Measurements from ENCODE around the gene PNMT.

The PNMT gene

DNA sequence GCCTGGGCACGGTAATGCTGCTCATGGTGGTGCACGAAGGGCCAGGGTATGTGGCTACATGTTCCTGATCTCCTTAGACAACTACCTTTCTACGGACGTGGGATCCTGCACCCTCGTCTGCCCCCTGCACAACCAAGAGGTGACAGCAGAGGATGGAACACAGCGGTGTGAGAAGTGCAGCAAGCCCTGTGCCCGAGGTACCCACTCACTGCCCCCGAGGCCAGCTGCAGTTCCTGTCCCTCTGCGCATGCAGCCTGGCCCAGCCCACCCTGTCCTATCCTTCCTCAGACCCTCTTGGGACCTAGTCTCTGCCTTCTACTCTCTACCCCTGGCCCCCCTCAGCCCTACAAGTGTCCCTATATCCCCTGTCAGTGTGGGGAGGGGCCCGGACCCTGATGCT, 43.6 kb downstream of the PNMT start:
- no peak for DNase-seq

DNA sequence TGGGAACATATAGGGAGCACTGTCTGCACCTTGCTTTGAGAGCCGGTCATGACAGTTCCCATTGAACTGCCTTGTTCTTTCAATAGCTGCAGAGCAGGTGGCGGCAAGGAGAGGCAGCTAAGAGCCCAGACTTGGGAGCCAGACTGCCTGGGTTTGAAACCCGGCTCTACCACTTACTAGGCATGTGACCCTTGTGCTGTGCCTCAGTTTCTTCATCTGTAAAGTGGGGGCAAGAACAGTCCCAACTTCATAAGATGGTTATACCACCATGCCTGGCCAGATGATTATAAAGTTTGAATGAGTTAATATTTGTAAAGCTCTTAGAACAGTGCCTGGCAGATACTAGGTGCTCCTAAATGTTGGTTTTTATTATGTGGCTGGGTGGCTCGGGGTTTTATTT, 46.0 kb downstream of the PNMT start:
- no peak for DNase-seq

DNA sequence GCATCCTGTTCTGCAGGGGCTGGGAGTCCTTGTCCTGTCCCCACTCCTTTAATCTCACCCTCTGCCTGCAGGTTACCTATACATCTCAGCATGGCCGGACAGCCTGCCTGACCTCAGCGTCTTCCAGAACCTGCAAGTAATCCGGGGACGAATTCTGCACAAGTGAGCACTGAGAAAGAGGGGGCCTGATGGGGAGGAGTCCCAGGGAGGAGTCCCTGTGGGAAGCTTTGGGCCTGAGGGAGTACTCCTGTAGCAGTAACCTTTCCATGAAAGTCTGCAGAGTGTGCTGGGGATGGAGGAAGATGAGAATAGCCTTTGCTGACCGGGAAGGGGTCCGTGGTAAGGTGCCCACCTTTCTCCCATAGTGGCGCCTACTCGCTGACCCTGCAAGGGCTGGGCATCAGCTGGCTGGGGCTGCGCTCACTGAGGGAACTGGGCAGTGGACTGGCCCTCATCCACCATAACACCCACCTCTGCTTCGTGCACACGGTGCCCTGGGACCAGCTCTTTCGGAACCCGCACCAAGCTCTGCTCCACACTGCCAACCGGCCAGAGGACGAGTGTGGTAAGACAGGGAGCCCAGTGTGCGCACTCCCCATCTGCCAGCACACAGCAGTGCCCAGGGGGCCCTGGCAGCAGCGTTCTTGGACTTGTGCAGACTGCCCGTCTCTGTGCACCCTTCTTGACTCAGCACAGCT, 47.3 kb downstream of the PNMT start:
- DNase-seq = no peak

DNA sequence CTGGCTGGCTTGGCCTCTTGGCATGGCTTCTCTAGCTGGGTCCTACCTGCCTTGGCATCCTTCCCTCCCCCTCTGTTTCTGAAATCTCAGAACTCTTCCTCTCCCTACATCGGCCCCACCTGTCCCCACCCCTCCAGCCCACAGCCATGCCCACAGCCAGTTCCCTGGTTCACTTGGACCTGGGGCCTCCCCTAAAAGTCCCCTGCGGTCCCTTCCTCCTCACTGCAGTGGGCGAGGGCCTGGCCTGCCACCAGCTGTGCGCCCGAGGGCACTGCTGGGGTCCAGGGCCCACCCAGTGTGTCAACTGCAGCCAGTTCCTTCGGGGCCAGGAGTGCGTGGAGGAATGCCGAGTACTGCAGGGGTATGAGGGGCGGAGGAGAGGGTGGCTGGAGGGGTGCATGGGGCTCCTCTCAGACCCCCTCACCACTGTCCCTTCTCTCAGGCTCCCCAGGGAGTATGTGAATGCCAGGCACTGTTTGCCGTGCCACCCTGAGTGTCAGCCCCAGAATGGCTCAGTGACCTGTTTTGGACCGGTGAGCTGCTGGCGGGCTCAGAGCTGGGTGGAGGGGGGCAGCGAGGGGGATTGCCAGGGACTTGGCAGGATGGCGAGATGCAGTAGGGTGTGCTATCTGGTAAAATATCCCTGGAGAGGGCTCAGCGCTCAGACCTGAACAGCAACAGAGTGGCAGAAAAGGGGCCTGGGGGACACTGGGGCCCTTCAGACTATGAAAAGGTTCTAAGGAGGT, 48.0 kb downstream of the PNMT start:
- no peak for DNase-seq

DNA sequence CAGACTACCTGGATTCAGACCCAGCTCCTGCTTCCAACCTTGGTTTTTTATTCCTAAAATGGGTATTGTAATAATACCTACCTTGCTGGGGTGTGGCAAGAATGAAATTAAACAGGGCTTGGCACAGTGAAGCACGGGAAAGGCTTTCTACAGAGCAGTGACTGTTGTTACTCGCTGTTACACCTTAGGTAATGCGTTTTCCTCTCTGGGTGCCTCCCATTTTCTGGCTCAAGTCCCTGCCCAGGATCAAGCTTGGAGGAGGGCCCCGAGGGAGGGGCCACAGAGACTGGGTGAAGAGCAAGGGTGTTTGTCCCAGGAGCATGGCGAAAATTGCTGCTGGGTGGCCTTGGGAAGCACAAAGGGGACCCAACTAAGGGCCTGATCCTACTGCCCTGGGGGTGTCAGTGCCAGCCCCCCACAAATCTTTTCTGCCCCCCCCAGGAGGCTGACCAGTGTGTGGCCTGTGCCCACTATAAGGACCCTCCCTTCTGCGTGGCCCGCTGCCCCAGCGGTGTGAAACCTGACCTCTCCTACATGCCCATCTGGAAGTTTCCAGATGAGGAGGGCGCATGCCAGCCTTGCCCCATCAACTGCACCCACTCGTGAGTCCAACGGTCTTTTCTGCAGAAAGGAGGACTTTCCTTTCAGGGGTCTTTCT, 48.8 kb downstream of the PNMT start:
- DNase-seq = no peak

DNA sequence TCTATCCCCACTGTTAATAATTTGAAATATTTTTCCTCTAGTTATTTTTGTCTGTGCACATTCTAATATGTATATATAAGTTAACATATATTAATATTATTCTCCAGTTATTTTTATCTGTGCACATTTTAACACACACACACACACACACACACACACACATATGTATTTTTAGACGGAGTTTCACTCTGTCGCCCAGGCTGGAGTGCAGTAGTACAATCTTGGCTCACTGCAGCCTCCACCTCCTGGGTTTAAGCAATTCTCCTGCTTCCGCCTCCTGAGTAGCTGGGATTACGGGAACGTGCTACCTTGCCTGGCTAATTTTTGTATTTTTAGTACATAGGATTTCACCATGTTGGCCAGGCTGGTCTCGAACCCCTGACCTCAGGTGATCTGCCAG, 49.4 kb downstream of the PNMT start:
- no peak for DNase-seq

DNA sequence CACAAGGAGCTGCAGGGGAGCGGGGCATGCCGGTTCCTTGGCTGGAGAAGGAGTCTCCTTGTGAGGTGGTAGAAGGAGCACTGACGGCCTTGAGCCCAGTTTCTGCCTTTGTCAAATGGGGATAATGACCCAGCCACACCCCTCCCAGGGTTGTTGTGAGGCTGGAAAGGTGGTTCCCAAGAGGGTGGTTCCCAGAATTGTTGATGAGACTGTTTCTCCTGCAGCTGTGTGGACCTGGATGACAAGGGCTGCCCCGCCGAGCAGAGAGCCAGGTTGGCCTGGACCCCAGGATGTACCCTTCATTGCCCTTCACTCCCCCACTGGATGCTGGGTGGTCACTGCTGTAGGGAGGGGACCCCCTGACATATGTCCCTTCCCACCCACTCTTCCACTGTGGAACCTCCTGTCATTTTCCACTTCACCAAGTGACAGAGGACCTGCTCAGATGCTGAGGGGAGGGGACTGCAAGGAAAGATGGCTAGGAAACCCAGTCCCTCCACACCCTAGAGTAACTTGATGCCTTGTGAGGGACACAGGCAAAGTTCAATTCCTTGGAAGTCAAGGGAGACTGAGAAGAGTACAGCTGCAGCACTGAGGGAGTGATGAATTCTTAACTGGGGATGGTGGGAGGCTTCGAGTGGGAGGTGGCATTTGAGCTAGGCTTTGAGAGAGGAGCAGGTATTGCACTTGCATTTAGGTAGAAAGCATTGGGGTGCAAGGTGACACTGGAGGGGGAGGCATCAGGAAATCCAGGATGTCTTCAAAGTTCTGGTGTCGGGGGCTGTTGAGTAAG, 51.5 kb downstream of the PNMT start:
- no peak for DNase-seq
